ENCODE results near the gene OR52R1. TPM values are rescaled to one million over a fixed set of nuclear protein-coding genes. Genes with fewer than 3 reads are reported as not detected.

Gene OR52R1
- not detected for polyA plus RNA-seq (2013, experiment 1 of 4)
- not detected for polyA plus RNA-seq (2013, experiment 2 of 4)
- polyA plus RNA-seq (2013, experiment 3 of 4), result not detected
- polyA plus RNA-seq (2013, experiment 4 of 4), result not detected

DNA sequence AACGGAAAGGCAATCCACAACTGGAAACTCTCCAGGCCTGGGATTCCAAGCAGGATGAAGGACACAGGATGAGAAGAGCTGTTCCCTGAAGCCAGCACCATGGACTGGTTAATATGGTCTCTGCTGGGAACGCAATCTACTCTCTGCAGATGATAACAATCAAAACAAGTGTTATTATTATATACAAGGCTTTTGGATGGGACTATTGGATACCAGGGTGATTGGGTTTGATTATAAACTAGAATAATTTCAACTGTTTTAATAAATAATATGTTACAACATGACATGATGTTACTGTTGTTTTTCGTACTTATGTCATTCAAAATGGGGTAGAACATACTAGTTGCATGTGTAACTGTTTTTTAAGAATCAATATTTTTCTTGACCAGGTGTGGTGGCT, at the start of gene OR52R1:
Gene OR52R1 (minus strand): TSS at position 101 of the 400 bp plus-strand sequence. CDS start 0 bp downstream, at position 101.
- no peak within 1 kb of the TSS for H3K4me3 ChIP-seq (ENCODE audit: insufficient read depth, low read depth, low read length)
- WGBS, 2 experiments, result 90 to 96% methylated on average over 2 of the region's 3 CpGs

DNA sequence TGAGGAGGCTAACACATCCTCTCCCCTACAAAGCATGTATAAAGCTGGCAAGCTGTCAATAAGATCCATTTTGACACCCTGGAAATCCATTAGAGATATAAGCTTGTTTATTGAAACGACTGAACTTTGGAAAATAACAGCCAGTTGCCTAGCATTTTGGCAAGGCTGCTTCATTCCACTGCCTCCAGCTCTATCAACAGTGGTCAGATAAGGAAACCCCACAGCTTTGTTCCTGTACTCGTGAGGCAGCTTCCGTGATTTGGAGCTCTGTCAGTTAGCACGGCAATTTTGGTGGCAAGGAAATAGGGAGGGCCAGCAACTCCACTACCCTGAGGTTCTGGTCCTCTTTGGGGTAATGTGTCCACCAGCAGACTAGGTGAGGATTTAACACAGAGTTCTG, 46.9 kb upstream of the OR52R1 start:
- Histone ChIP-seq H3K27me3 (ENCODE audit: control insufficient read depth, insufficient read depth, low read length, poor library complexity, severe bottlenecking) (no peaks in the 10 kb centered on the region), H3K36me3 (ENCODE audit: control insufficient read depth, insufficient read depth, low read length) (no peaks in the 10 kb centered on the region), H3K27ac (ENCODE audit: insufficient read depth, low read depth, low read length, poor library complexity, severe bottlenecking) (no peak overlapping the region), H3K4me3 (ENCODE audit: insufficient read depth, low read depth, low read length) (no peak overlapping the region), H3K9me3 (ENCODE audit: control insufficient read depth, low read length) (no peaks in the 10 kb centered on the region), H3K4me1 (ENCODE audit: control insufficient read depth, insufficient read depth, low read length) (no peaks in the 10 kb centered on the region)
- WGBS, 2 experiments, result 80 to 82% methylated on average over 4 of the region's 4 CpGs

More for the DNA sequence above, at the start of gene OR52R1:
- no peaks in the 10 kb centered on the region for H3K9me3 ChIP-seq (ENCODE audit: control insufficient read depth, low read length)
- no peaks in the 10 kb centered on the region for H3K36me3 ChIP-seq (ENCODE audit: control insufficient read depth, insufficient read depth, low read length)
- H3K27me3 ChIP-seq (ENCODE audit: control insufficient read depth, insufficient read depth, low read length, poor library complexity, severe bottlenecking), result no peaks in the 10 kb centered on the region
- H3K4me1 ChIP-seq (ENCODE audit: control insufficient read depth, insufficient read depth, low read length), result no peaks in the 10 kb centered on the region
- H3K27ac ChIP-seq (ENCODE audit: insufficient read depth, low read depth, low read length, poor library complexity, severe bottlenecking), result no peak within 1 kb of the TSS

DNA sequence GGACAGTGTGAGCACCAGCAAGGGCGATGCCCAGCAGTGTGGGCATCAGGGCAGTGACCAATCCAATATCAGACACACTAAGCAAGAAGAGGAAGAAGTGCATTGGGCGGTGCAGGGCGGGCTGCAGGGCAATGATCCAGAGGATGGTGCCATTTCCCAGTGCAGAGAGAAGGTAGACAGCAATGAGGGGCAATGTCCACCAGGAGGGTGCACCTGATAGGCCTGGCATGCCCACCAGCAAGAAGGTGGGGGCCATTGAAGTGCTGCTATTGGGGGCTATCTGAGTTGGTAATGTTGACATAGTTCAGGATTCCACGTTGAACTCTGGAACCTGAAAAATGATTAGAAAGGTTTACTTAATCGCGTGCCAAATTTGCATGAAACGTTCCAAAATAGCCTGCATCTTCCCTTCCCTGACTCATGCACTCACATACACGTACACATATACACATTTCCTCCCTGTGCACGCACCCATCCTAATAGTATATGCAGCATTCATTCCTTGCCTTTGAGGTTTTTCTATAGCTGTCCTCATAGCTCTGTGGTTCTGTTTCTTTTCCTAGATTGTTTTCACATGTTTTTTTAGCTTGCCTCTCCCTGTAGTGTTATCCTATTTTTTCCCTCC, 44.8 kb upstream of the OR52R1 start, which contains the start of gene OR51S1:
Gene OR51S1 (minus strand): TSS at position 301 of the 625 bp plus-strand sequence. CDS start 0 bp downstream, at position 301.
- H3K36me3 ChIP-seq (ENCODE audit: control insufficient read depth, insufficient read depth, low read length), result no peaks in the 10 kb centered on the region
- WGBS, 2 experiments, result 95% methylated on average over 9 of the region's 9 CpGs
- H3K4me3 ChIP-seq (ENCODE audit: insufficient read depth, low read depth, low read length), result no peak within 1 kb of the TSS
- H3K27me3 ChIP-seq (ENCODE audit: control insufficient read depth, insufficient read depth, low read length, poor library complexity, severe bottlenecking), result no peaks in the 10 kb centered on the region
- H3K27ac ChIP-seq (ENCODE audit: insufficient read depth, low read depth, low read length, poor library complexity, severe bottlenecking), result no peak within 1 kb of the TSS
- no peaks in the 10 kb centered on the region for H3K4me1 ChIP-seq (ENCODE audit: control insufficient read depth, insufficient read depth, low read length)
- no peaks in the 10 kb centered on the region for H3K9me3 ChIP-seq (ENCODE audit: control insufficient read depth, low read length)

- Histone ChIP-seq H3K27ac (ENCODE audit: insufficient read depth, low read depth, low read length, poor library complexity, severe bottlenecking) (no peak overlapping the region), H3K4me3 (ENCODE audit: insufficient read depth, low read depth, low read length) (no peak overlapping the region), H3K4me1 (ENCODE audit: control insufficient read depth, insufficient read depth, low read length) (no peaks in the 10 kb centered on the region), H3K9me3 (ENCODE audit: control insufficient read depth, low read length) (no peaks in the 10 kb centered on the region), H3K36me3 (ENCODE audit: control insufficient read depth, insufficient read depth, low read length) (no peaks in the 10 kb centered on the region), H3K27me3 (ENCODE audit: control insufficient read depth, insufficient read depth, low read length, poor library complexity, severe bottlenecking) (no peaks in the 10 kb centered on the region)
- 92 to 100% methylated on average over 2 of the region's 2 CpGs for WGBS, 2 experiments
Observed at GRCh38 chr11:4839851-4840549, 35.8 kb upstream of the OR52R1 start.

GRCh38 chr11:4830909-4831308, 26.7 kb upstream of the OR52R1 start:
- H3K9me3 ChIP-seq (ENCODE audit: control insufficient read depth, low read length), result no peaks in the 10 kb centered on the region

GRCh38 chr11:4830346-4830745, 26.2 kb upstream of the OR52R1 start:
- no peak overlapping the region for H3K27ac ChIP-seq (ENCODE audit: insufficient read depth, low read depth, low read length, poor library complexity, severe bottlenecking)
- H3K4me3 ChIP-seq (ENCODE audit: insufficient read depth, low read depth, low read length), result no peak overlapping the region
- no peaks in the 10 kb centered on the region for H3K9me3 ChIP-seq (ENCODE audit: control insufficient read depth, low read length)
- no peaks in the 10 kb centered on the region for H3K27me3 ChIP-seq (ENCODE audit: control insufficient read depth, insufficient read depth, low read length, poor library complexity, severe bottlenecking)
- H3K36me3 ChIP-seq (ENCODE audit: control insufficient read depth, insufficient read depth, low read length), result no peaks in the 10 kb centered on the region
- H3K4me1 ChIP-seq (ENCODE audit: control insufficient read depth, insufficient read depth, low read length), result no peaks in the 10 kb centered on the region
- 70 to 82% methylated on average over 1 of the region's 1 CpG for WGBS, 2 experiments

More at GRCh38 chr11:4830909-4831308, 26.7 kb upstream of the OR52R1 start:
- H3K4me1 ChIP-seq (ENCODE audit: control insufficient read depth, insufficient read depth, low read length), result no peaks in the 10 kb centered on the region
- no peaks in the 10 kb centered on the region for H3K36me3 ChIP-seq (ENCODE audit: control insufficient read depth, insufficient read depth, low read length)
- H3K4me3 ChIP-seq (ENCODE audit: insufficient read depth, low read depth, low read length), result no peak overlapping the region
- H3K27ac ChIP-seq (ENCODE audit: insufficient read depth, low read depth, low read length, poor library complexity, severe bottlenecking), result no peak overlapping the region
- H3K27me3 ChIP-seq (ENCODE audit: control insufficient read depth, insufficient read depth, low read length, poor library complexity, severe bottlenecking), result no peaks in the 10 kb centered on the region
- WGBS, 2 experiments, result 67 to 79% methylated on average over 2 of the region's 2 CpGs

DNA sequence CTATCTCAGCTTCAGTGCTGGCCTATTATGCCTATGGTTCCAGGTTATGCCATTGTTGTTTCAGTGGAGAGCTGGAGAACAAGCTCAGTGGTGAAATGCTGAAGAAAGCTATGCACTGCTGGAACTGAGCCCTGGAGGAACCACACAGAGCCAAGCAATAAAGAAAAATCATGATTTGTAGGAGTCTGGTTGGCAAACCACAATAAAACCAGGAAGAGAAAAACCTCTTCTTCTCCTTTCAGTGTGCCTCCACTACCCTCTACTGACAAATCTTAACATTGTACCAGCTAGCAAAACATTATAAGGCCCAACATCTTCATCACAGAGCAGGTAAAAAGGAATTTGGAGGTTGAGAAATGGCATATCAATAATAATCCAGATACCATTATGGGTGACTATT, 22.2 kb upstream of the OR52R1 start:
- Histone ChIP-seq H3K36me3 (ENCODE audit: control insufficient read depth, insufficient read depth, low read length) (no peaks in the 10 kb centered on the region), H3K4me1 (ENCODE audit: control insufficient read depth, insufficient read depth, low read length) (no peaks in the 10 kb centered on the region), H3K27me3 (ENCODE audit: control insufficient read depth, insufficient read depth, low read length, poor library complexity, severe bottlenecking) (no peaks in the 10 kb centered on the region), H3K27ac (ENCODE audit: insufficient read depth, low read depth, low read length, poor library complexity, severe bottlenecking) (no peak overlapping the region), H3K9me3 (ENCODE audit: control insufficient read depth, low read length) (no peaks in the 10 kb centered on the region), H3K4me3 (ENCODE audit: insufficient read depth, low read depth, low read length) (no peak overlapping the region)

DNA sequence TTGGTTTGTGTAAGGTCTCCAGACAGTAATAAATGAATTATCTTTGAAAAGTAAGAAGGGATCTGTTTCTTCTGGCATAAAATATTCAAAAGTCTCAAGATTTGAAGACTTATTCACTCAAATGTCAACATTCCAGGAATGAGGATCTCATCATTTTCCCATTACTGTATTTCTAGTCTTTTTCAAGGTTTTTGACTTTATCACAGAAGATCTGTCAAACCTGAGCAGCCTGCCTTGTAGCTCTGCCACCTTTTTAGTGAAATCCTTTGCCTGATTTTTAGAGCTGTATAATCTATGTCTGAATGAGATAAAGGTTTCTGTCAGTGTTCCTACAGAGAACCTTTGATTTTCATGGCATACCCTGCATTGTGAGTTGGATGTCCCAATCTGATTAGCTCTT, 21.0 kb upstream of the OR52R1 start:
- Histone ChIP-seq H3K36me3 (ENCODE audit: control insufficient read depth, insufficient read depth, low read length) (no peaks in the 10 kb centered on the region), H3K27ac (ENCODE audit: insufficient read depth, low read depth, low read length, poor library complexity, severe bottlenecking) (no peak overlapping the region), H3K4me3 (ENCODE audit: insufficient read depth, low read depth, low read length) (no peak overlapping the region)

GRCh38 chr11:4821021-4821420, 16.8 kb upstream of the OR52R1 start, which contains the start of gene OR51F2:
Gene OR51F2 (plus strand): TSS chr11:4821321. CDS start chr11:4821422, 101 bp downstream.
- Histone ChIP-seq H3K9me3 (ENCODE audit: control insufficient read depth, low read length) (no peaks in the 10 kb centered on the region), H3K4me1 (ENCODE audit: control insufficient read depth, insufficient read depth, low read length) (no peaks in the 10 kb centered on the region), H3K36me3 (ENCODE audit: control insufficient read depth, insufficient read depth, low read length) (no peaks in the 10 kb centered on the region), H3K4me3 (ENCODE audit: insufficient read depth, low read depth, low read length) (no peak within 1 kb of the TSS), H3K27ac (ENCODE audit: insufficient read depth, low read depth, low read length, poor library complexity, severe bottlenecking) (no peak within 1 kb of the TSS), H3K27me3 (ENCODE audit: control insufficient read depth, insufficient read depth, low read length, poor library complexity, severe bottlenecking) (no peaks in the 10 kb centered on the region)
- WGBS, 2 experiments, result 88 to 100% methylated on average over 1 of the region's 1 CpG

More for the DNA sequence above, 21.0 kb upstream of the OR52R1 start:
- no peaks in the 10 kb centered on the region for H3K4me1 ChIP-seq (ENCODE audit: control insufficient read depth, insufficient read depth, low read length)
- no peaks in the 10 kb centered on the region for H3K27me3 ChIP-seq (ENCODE audit: control insufficient read depth, insufficient read depth, low read length, poor library complexity, severe bottlenecking)
- no peaks in the 10 kb centered on the region for H3K9me3 ChIP-seq (ENCODE audit: control insufficient read depth, low read length)

DNA sequence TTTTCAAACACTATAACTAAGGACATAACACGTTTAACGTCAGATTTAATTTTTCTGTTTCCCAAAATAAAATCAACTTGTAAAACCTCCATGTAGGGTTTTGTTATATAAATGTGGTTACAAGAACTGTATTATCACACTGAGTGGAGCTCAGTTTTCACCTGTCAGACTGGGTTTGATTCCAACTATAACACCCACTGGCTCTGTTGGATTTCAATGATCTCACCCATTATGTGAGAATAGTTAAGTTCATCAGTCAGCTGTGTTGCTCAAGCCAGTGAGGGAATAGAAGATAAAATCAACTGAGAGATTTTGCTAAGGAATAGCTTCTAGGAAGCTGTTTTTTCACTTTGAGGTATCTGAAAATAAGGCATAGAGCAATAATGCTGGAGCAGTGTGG, 5.1 kb upstream of the OR52R1 start:
- H3K27ac ChIP-seq (ENCODE audit: insufficient read depth, low read depth, low read length, poor library complexity, severe bottlenecking), result no peak overlapping the region
- H3K27me3 ChIP-seq (ENCODE audit: control insufficient read depth, insufficient read depth, low read length, poor library complexity, severe bottlenecking), result no peaks in the 10 kb centered on the region
- no peaks in the 10 kb centered on the region for H3K36me3 ChIP-seq (ENCODE audit: control insufficient read depth, insufficient read depth, low read length)
- no peaks in the 10 kb centered on the region for H3K4me1 ChIP-seq (ENCODE audit: control insufficient read depth, insufficient read depth, low read length)
- H3K9me3 ChIP-seq (ENCODE audit: control insufficient read depth, low read length), result no peaks in the 10 kb centered on the region
- no peak overlapping the region for H3K4me3 ChIP-seq (ENCODE audit: insufficient read depth, low read depth, low read length)
- WGBS, 2 experiments, result no CpG with 5 or more reads among the region's 2 CpGs
